Activated CD4-positive, CD25-positive, alpha-beta regulatory T cell (primary cell): Measurements from ENCODE around the gene LGALS9C.
"Not testable (repeated sequence)": the region's sequence is repeated elsewhere in the genome, so short reads cannot be mapped to it uniquely, and the experiment has no call there.

ENCODE experiments used
- DNase-seq, 4 experiments: peaks; one replicate each; lab custom pipeline; 2025; lab: John Stamatoyannopoulos, UW

Gene LGALS9C

DNA sequence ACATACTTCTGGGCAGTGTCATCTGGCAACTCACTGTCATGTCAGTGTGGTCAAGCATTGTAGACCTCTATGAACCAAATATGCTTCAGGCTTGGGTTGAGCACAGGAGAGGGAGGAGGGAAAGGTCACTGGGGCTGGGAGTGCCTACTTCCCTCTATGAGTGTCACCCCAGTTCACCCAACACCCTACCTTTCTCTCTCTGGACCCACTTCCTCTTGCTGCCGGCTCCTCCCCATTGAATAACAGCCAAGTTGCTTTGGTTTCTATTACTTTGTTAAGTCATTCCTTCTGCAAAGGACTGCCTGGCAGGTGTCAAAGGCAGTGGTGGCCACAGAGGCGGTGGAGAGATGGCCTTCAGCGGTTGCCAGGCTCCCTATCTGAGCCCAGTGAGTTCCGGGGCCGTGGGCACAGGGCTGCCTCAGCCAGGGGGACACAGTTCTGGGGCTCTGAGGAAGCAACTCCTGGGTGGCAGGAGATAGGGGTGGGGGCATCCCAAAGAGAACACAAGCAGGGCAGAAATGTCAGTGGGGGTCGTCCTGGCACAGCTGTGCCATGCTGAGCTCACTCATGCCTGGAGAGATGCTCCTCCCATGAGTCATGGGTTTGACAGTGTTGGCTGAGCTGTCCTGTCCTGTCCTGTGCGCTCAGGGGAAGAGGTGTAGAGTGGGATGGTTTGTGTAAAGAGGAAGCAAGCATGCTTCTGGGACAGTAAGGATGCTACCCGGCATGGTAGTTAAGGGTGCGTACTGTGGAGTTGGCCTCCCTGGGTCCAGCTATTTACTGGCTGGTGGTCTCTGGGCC, at the start of gene LGALS9C:
TSS of gene LGALS9C (plus strand) at position 282 of the 801 bp plus-strand sequence. CDS start at position 348, 66 bp downstream.
- DNase-seq: not testable (repeated sequence)

DNA sequence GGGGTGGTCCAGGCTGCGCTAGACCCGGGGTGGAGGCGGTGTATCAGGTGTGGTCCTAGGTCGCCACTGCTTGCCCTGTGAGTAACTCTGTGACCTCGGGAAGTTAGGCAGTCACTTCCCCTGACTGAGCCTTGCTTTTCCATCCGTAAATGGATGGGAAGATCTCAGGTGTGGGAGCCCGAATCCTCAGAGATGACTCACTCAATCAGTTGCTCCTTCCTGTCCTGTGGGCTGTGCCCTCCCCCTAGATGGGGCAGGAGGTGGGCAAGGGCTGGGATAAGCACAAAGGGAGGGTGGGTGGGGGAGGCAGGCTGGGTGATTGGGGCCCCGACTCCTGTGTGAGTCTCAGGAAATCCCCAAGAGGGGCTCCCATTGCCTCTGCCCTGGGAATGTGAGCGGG, 44.4 kb upstream of the LGALS9C start:
- not testable (repeated sequence) for DNase-seq

DNA sequence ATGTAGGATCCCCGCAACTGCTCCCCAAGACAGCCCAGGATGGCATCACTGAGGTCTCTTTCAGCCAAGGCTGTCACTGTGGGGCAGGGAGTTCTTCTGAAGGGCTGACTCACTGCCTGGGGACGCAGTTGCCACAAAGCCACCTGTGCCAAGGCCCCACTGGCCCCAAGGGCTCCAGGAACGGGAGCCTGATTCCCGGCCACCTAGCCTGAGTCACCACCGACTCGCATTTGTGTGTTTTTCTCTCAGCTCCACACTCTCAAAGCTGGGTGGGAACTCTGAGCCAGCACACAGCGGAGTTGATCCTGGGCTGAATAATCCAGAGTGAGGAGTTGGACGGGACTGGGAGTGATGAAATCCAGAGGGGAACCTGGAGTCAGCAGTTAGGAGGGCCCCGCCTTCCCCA, 37.1 kb upstream of the LGALS9C start:
- not testable (repeated sequence) for DNase-seq

DNA sequence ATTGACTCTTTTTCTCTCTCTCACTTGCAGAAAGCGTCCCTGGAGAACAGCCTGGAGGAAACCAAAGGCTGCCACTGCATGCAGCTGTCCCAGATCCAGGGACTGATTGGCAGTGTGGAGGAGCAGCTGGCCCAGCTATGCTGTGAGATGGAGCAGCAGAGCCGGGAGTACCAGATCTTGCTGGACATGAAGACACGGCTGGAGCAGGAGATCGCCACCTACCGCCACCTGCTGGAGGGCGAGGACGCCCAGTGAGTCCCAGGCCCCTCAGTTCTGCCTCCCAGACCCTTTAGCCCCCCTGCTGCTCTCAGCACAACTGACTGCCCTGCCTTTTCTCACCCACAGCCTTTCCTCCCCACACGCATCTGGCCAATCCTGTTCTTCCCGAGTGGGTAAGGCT, 34.5 kb upstream of the LGALS9C start:
- DNase-seq: not testable (repeated sequence)

DNA sequence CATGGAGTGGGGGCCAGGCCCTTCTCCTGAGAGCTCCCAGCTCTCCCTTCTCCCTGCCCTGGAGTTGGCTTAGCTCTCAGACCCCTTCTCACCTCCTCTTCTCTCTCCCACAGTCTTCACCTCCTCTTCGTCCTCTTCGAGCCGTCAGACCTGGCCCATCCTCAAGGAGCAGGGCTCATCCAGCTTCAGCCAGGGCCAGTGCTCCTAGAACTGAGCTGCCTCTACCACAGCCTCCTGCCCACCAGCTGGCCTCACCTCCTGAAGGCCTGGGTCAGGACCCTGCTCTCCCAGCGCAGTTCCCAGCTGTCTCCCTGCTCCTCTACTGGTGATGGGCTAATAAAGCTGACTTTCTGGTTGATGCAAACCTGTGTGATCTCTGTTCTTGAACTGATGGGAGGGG, 34.1 kb upstream of the LGALS9C start:
- DNase-seq: not testable (repeated sequence)

DNA sequence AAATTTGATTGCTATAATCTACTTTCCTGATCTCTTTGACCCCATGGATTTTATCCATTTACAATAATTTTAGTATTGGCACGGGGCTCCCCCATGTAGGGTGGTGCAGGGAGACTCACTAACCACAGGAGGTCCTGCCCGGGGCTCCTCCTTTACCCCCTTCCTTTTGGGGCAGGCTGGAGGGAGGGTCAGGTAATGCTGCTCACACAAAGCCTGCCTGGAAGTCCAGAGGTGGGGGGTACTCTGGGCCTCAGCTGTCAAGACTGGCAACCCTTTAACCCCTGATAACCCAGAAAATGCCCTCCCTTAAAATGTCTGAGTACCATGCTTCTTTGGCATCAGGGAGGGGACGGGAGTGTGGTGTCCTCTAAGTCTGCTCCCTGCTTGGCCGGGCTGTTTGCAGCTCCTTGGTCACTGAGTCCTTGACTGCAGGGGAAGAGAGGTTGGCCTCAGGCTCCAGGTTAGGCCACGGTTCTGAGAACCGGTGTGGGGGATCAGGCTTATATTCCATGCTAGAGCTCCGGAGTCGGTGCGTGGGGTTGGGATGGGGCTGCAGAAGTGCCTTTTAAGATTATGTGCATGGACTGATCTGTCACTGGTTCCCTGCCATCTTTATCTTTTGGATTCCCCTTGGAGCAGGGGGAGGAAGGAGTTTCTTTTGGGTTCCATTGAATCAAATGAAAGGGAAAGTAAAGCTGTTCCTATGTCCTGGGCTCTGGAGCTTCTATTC, 28.9 kb upstream of the LGALS9C start:
- not testable (repeated sequence) for DNase-seq

DNA sequence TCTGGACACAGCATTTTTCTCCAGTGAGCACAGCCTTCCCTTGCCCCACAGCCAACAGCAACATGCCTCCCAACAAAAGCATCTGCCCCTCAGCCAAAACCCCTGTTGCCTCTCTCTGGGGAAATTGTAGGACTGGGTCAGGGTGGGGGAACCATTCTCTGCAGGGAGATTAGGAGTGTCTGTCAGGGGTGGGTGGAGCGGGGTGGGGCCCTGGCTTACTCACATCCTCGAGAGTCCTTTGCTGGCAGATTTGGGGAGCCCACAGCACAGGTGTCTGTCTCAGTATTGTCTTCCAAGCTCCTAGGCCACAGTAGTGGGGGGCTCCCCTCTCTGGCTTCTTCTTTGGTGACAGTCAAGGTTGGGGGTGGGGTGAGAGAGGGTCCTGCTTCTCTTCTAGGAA, 28.3 kb upstream of the LGALS9C start:
- DNase-seq: not testable (repeated sequence)

DNA sequence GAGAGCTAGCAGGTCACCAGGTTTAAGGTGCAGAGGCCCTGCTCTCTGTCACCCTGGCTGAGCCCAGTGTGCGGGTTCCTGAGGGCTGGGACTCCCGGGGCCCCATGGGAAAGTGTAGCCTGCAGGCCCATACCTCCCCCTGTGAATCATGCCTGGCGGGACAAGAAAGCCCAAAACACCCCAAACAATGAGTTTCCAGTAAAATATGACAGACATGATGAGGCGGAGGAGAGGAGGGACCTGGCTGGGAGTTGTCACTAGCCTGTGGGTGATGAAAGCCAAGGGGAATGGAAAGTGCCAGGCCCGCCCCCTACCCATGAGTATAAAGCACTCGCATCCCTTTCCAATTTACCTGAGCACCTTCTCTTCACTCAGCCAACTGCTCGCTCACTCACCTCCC, 26.8 kb upstream of the LGALS9C start:
- DNase-seq: not testable (repeated sequence)

DNA sequence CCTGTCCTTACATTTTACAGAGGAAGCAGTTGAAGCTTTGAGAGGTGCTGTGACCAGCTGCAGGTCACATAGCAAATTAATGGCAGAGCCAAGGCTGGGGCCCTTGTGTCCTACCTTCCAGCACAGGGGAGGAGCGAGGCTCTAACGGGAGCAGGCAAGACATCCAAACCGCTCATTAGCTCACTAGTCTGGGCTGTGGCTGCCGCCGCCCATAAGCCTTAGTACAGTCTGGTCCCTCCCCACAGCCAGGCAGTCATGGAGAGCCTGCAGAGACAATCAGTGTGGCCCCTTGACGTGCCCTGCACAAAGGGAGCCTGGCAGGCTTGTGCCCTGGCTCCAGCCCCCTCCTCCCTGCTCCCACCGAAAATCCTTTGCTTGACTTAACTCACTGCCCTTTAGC, 25.6 kb upstream of the LGALS9C start:
- not testable (repeated sequence) for DNase-seq

DNA sequence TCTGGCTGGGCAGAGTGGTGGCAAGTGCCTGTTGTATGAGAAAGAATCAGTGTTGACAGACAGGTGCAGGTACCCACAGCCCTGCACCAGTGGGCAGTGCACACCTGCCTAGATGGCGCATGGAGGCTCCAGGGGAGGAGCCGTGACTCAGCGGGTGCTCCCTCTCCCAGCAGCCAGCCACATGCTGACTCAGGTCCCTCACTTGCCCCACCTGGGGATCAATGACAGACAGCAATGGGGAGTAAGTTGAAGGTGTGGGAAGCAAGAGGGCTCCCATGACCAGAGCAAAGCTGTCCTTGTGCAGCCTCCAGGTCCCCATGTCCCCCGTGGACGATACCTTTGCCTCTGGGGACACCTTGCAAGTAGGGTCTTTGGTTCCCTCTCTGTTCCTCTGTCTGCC, 24.6 kb upstream of the LGALS9C start:
- not testable (repeated sequence) for DNase-seq

DNA sequence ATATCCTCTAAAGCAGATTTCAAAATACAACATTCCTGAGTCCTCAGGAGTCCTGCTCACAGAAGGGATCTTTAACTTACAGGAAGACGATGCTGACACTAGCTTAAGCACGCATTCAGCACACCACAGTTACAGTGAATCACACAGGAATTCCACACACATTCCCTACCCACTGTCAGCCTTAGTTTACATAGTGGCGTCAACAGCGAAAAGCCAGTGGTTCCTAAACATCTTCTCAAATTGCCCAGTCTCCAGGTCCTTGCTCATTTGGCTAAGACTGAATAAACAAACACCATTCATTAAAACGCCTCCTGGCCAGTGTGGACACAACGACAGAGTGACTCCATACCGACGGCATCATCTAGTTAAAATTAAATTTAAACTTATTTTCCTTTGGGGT, 17.6 kb upstream of the LGALS9C start:
- not testable (repeated sequence) for DNase-seq

DNA sequence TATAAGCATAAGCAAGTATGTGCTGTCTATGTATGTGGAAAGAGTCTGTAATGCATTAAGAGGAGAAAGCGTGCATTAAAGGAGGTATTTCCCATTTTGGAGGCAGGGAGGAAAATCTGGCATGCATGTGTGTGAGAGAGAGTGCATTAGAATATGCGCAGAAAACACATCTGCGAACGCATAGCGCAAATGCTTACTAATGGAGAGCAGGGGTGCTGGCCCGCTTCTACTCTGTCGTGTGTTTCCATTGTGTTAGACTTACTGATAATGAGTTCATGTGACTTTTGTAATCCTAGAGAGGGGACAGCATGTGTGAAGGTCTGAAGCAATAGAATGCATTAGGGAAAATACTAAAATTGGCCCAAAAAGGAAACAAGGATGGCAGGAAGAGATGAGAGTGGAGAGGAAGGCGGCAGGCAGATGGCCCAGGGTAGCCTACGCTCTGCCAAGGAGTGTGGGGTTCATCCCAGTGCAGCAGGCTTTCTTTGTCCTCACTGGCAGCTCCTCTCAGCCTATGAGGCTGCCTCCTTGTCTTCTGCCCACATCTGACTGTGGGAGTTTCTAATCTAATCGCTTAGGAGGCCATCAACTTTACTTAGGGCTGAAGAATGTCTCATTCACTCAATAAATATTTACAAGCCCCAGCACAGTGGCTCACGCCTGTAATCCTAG, 12.6 kb upstream of the LGALS9C start:
- DNase-seq: not testable (repeated sequence)

DNA sequence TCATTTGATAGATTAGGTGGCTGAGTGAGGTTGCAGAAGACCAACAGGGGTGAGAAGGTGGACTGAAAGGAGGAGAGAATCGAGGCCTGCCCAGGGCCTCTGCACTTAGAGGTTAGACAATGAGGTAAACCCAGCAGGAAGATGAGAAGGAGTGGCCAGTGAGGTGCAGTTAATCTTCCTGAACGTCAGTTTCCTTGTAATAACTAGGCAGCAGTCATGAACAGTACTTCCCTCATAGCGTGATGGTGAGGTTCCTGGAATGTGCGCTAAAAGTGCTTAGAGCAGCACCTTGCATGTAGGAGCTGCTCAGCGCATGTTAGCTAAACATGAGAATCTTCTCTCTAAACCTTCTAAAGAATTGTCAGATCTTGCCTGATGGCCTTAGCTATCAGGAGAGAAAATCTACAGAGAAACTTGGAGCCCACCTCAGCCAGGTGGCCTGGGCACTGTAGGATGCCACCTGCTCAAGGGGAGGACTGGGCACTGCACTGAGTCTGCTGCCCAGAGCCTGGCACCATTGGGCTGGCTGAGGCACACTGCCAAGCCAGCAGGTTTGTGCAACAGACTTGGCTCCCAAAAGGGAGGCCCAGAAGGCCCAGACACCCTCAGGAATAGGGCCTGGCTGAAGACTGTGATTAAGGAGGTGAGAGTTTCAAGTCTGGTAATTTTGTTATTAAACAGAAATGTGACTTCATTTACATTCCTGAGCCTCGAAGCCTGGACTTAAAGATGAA, 10.2 kb upstream of the LGALS9C start:
- DNase-seq: not testable (repeated sequence)

DNA sequence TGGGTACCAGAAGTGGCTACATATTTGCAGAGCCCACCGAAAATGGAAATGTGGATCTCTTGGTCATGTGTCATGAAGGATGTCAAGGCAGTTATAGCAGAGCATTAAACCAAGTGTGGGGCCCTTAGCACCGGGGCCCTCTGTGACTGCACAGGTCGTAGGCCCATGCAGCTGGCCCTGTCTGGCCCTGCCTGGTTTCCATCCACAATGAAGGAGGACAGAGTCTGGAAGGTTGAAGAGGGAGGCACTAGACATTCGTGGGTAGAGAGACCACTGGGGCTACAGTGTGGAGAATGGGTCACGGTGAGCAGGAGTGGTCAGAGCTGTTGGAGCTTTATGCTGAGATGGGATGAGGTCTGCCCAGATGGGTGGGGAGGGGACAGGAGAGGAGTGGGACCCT, 9.6 kb upstream of the LGALS9C start:
- DNase-seq: not testable (repeated sequence)

DNA sequence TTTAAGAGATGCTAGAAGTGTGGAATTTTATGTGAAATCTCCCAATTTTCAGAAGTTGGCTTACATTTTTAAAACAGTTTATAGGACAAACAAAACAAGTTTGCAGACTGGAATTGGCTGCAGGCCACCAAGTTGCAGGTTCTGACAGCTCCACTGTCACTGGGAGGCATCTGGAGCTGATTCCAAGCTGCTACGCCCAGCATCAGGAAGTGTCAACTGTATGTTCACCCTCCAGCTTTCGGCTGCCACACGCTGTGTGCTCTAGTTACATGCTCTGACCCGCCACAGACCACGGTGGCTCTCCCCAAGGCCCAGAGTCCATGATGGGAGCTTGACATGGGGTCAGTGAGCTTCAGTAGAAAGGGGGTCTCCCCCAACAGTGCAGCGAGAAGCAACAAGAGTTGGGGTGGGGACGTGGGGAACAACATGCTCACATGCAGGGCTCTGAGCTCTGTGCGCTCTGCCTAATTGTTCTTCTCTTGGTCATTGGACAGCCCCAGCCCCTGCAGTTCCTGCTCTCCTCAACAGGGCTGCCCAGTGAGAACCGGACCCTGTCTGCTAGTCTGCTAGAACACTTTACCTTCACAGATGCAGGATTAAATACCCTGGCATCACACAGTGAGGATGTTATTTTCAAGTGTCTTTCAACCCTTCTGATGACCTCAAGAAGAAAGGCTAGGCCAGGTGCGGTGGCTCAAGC, 8.0 kb upstream of the LGALS9C start:
- not testable (repeated sequence) for DNase-seq

DNA sequence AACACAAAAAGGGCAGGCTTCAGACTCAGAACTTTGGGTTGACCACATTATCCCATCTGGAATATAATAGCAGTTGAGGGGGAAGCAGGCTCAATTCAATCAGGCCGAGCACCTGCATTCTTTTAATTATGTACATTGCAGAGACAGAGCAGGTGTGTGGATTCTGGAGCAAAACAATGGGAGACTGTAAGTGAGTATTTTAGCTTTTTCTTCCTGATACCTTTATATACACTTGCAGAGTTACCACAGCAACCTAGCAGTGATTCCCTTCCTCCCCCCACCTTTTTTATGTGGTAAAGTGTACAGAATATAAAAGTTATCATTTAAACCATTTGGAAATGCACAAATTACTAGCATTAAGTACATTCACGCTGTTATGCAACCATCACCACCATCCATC, 6.8 kb upstream of the LGALS9C start:
- not testable (repeated sequence) for DNase-seq

DNA sequence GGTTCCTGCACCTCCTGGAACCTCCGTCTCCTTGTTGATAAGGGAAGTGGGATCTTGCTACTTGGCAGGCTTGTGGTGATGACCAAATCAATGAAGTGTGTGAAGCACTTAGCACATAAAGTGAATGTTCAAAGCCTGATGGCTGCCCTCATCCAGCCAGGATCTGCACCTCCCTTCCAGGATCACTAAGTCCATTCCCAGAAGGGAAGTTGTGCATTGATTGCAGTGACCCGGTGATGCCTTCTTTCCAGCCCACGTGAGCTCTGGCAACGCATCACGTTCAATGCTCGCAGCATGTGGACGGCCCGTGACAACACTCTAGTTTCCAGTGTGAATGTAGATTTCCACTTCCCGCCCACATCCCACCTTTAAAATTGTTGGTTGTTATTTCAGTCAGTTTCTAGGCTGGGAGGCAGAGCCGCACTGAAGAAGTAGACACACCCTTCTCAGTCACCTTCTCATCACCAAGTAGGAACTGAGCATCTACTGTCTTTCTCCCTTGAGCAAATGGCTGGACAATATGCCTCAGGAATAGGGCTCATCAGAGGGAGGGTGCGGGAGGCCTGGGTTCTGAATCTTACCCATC, 6.2 kb upstream of the LGALS9C start:
- DNase-seq: not testable (repeated sequence)

DNA sequence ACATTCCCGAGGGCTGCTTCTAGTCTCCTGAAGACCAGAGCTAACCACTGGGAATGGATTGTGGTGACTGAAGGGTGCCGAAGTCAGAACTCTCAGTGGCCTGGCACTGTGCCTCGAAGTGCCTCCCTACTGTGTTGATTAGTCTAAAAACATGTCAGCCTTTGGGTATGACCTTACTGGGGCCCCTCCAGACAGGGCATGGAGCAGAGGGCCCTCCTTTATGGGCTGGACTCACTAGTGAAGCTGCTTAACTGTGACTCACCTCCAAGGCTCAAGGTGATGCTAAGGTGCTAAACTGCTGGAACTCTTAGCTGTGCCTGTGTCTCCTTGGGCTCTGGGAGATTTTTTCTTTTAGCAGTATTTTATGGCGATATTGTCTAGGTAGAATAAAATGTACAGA, 2.6 kb upstream of the LGALS9C start:
- DNase-seq: not testable (repeated sequence)

DNA sequence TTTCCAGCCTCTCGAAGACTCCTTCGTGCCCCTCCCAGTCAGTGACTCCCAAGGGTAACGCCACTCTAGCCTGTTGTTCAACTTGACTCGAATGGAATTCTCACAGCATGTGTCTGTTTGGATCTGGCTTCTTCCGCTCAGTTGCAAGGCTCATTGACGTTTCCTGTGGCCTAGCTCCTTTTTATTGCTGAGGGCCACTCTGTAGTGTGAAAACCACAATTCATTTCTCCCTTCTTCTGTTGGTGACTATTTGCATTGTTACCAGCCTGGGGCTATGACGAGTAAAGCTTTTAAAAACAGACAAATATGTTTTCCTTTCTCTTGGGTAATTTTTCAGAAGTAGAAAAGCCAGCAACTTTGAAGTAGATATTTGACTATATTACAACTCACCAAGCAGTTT, 1.8 kb upstream of the LGALS9C start:
- not testable (repeated sequence) for DNase-seq

DNA sequence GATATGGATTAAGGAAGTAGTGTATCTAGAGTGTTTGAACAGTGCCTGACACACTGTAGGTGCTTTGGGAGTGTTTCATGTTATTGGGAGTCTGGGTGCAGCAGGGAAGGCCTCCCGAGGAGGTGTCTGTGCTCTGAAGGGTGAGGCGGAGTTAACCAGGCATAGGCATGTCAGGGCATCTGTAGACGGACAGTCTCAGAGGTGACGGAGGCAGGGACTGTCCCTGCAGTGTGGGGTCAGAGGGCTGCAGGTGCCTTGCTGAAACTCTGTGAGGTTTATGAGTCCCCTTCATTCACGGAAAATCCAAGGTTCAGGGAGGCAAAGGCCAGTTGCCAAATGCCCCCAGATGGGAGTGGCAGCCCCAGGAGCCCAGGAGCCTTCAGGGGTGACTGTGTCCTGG, 778 bp downstream of the LGALS9C start:
- not testable (repeated sequence) for DNase-seq

DNA sequence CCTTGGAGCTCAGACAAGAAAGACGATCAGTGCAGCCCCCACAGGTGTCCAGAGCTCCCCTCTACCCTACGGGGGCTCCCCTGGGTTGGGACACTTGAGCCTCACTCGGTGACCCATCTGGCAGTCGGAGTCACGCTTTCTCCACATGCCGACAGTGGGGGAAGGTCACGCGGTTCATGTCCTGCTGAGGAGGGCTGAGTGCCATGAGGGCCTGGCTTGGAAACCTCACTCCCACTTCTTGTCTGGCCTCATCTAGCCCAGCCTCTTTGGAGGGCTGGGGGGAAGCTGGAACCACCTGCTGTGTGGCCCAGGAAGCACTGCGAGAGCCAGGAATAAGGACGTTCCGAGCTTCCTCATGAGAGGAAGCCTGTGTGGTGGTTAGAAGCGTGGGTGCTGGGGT, 1.8 kb downstream of the LGALS9C start:
- not testable (repeated sequence) for DNase-seq
